IMR-90 (cell line): ENCODE measurements around the gene ACOT7. TPM values are rescaled to one million over a fixed set of nuclear protein-coding genes. Genes with fewer than 3 reads are reported as not detected.

Experiments used
- ATAC-seq: fragments of 200-7000 bp; cut with Tn5 transposase; 2 replicates; pipeline ENCODE4 v1.9.1; 2020; ENCODE audit warnings: low read depth, mild to moderate bottlenecking, moderate library complexity
- BruUV-seq: library from RNA; stranded (reverse); fragments of 400-500 nt; replicated peaks from 2 replicates; lab custom pipeline; 2021; lab: Mats Ljungman, UMichigan
- CTCF ChIA-PET: fragments of 300-600 bp; formaldehyde crosslinking; extraction: SDS; loops from one replicate; lab custom pipeline; 2021; ENCODE audit warnings: antibody characterized with exemption; lab: Yijun Ruan, JAX
- POLR2A ChIA-PET: fragments of 300-600 bp; sonication (Branson Sonifier 250); formaldehyde crosslinking; loops from one replicate; lab custom pipeline; 2022; ENCODE audit warnings: antibody characterized with exemption; ENCODE audit not compliant: unreplicated experiment; lab: Charles Lee
- DNase-seq: peaks from one replicate; pipeline ENCODE4 v3.0.0; 2013
- H2AFZ ChIP-seq: replicated peaks from 2 replicates; pipeline ENCODE3; 2013; ENCODE audit warnings: low read length, mild to moderate bottlenecking; ENCODE audit not compliant: poor library complexity
- H2AK5ac ChIP-seq: 2 replicates; pipeline ENCODE4 v1.6.1; 2013; ENCODE audit warnings: low read depth, low read length, inconsistent platforms
- H2AK9ac ChIP-seq: replicated peaks from 2 replicates; pipeline ENCODE3; 2013; ENCODE audit warnings: mild to moderate bottlenecking, low read depth, low read length, moderate library complexity; ENCODE audit not compliant: poor library complexity
- H2BK120ac ChIP-seq: 2 replicates; pipeline ENCODE4 v1.6.1; 2013; ENCODE audit warnings: low read depth, low read length, inconsistent platforms
- H2BK15ac ChIP-seq: 3 replicates; pipeline ENCODE4 v1.6.1; 2013; ENCODE audit warnings: low read depth, low read length, inconsistent platforms
- H2BK20ac ChIP-seq: 2 replicates; pipeline ENCODE4 v1.6.1; 2013; ENCODE audit warnings: low read depth, mild to moderate bottlenecking, inconsistent platforms, low read length, moderate library complexity
- H2BK5ac ChIP-seq: 2 replicates; pipeline ENCODE4 v1.6.1; 2013; ENCODE audit warnings: mild to moderate bottlenecking, low read depth, low read length, inconsistent platforms; ENCODE audit not compliant: poor library complexity, severe bottlenecking
- H3K14ac ChIP-seq: replicated peaks from 2 replicates; pipeline ENCODE4 v1.6.1; 2013; ENCODE audit warnings: low read depth, low read length, inconsistent platforms
- H3K18ac ChIP-seq: 2 replicates; pipeline ENCODE4 v1.6.1; 2013; ENCODE audit warnings: low read depth, low read length, control low read depth
- H3K23ac ChIP-seq: 2 replicates; pipeline ENCODE4 v1.6.1; 2013; ENCODE audit warnings: low read depth, low read length, inconsistent platforms
- H3K27ac ChIP-seq: 2 replicates; pipeline ENCODE4 v1.5.1; 2013; ENCODE audit warnings: mild to moderate bottlenecking, control low read depth, low read length; ENCODE audit not compliant: insufficient read depth
- H3K27me3 ChIP-seq: 2 replicates; pipeline ENCODE4 v1.6.1; 2013; ENCODE audit warnings: low read length; ENCODE audit not compliant: control insufficient read depth, insufficient read depth
- H3K36me3 ChIP-seq: 2 replicates; pipeline ENCODE4 v1.6.1; 2013; ENCODE audit warnings: low read length, mixed read lengths; ENCODE audit not compliant: control insufficient read depth, insufficient read depth
- H3K4ac ChIP-seq: 2 replicates; pipeline ENCODE4 v1.6.1; 2013; ENCODE audit warnings: low read depth, low read length, inconsistent platforms
- H3K4me1 ChIP-seq: 2 replicates; pipeline ENCODE4 v1.6.1; 2013; ENCODE audit warnings: low read length, mixed read lengths; ENCODE audit not compliant: control insufficient read depth, insufficient read depth
- H3K4me2 ChIP-seq: 2 replicates; pipeline ENCODE4 v1.6.1; 2013; ENCODE audit warnings: low read depth, mild to moderate bottlenecking, control low read depth, low read length, moderate library complexity
- H3K4me3 ChIP-seq: 2 replicates; pipeline ENCODE4 v1.5.1; 2013; ENCODE audit warnings: low read depth, mild to moderate bottlenecking, control low read depth, low read length, moderate library complexity; ENCODE audit not compliant: insufficient read depth
- H3K56ac ChIP-seq: 2 replicates; pipeline ENCODE4 v1.6.1; 2013; ENCODE audit warnings: low read length, inconsistent platforms; ENCODE audit not compliant: insufficient read depth; ENCODE audit errors: extremely low read depth
- H3K79me1 ChIP-seq, 2 experiments: 2 replicates each; pipeline ENCODE4 v1.6.1; 2013; ENCODE audit warnings: low read length in 2 of 2, inconsistent platforms in 1 of 2, low read depth in 1 of 2
- H3K9ac ChIP-seq: 2 replicates; pipeline ENCODE4 v1.6.1; 2013; ENCODE audit warnings: low read depth, low read length, control low read depth
- H3K9me1 ChIP-seq: 2 replicates; pipeline ENCODE4 v1.6.1; 2013; ENCODE audit warnings: low read length, inconsistent platforms; ENCODE audit not compliant: insufficient read depth
- H3K9me3 ChIP-seq: 2 replicates; pipeline ENCODE4 v1.6.1; 2013; ENCODE audit warnings: low read length; ENCODE audit not compliant: control insufficient read depth, insufficient read depth
- H4K20me1 ChIP-seq: 2 replicates; pipeline ENCODE4 v1.6.1; 2013; ENCODE audit warnings: low read length, inconsistent platforms; ENCODE audit not compliant: insufficient read depth
- H4K5ac ChIP-seq: 2 replicates; pipeline ENCODE4 v1.6.1; 2013; ENCODE audit warnings: mild to moderate bottlenecking, low read depth, low read length, control low read depth
- H4K8ac ChIP-seq, 2 experiments: 2 replicates each; pipeline ENCODE4 v1.6.1; 2013; ENCODE audit warnings: low read depth in 2 of 2, low read length in 2 of 2, control low read depth in 1 of 2, inconsistent platforms in 1 of 2
- H4K91ac ChIP-seq: 2 replicates; pipeline ENCODE4 v1.6.1; 2013; ENCODE audit warnings: low read depth, low read length, inconsistent platforms; ENCODE audit not compliant: insufficient read depth
- CEBPB ChIP-seq: IDR thresholded peaks from 2 replicates; pipeline ENCODE4 v1.6.1; 2012; ENCODE audit warnings: low read depth, low read length, improper control_type of control experiment
- MAFK ChIP-seq: IDR thresholded peaks from 2 replicates; pipeline ENCODE4 v1.6.1; 2012; ENCODE audit warnings: low read depth, low read length, improper control_type of control experiment
- SMC3 ChIP-seq: fragments of 150-350 bp; IDR thresholded peaks from 2 replicates; pipeline ENCODE4 v1.6.1; 2016; ENCODE audit warnings: low read depth, mild to moderate bottlenecking, antibody characterized with exemption, low read length, moderate library complexity
- WGBS, 2 experiments: methylation state at CpG; one replicate each; pipeline versions ENCODE4 v1.1.5 to v1.1.7; 2013; ENCODE audit warnings: missing lambda C conversion rate in 2 of 2; ENCODE audit not compliant: insufficient read length in 1 of 2; ENCODE audit errors: extremely low coverage in 2 of 2; 5-methylcytosine and 5-hydroxymethylcytosine counted together
- dilution Hi-C: fragments of 300-500 bp; cut with HindIII; formaldehyde crosslinking; loops from one replicate; pipeline ENCODE4 v1.14.3; 2018; ENCODE audit warnings: low sequenced_read_pairs; ENCODE audit not compliant: unreplicated experiment
- in situ Hi-C: fragments of 300-500 bp; cut with MboI; formaldehyde crosslinking; loops from 3 replicates; pipeline ENCODE4 v1.14.3; 2019; ENCODE audit warnings: low sequenced_read_pairs, inconsistent platforms, mixed read lengths
- intact Hi-C: fragments of 100-400 bp; cut with micrococcal nuclease; formaldehyde crosslinking; loops from 2 replicates; pipeline ENCODE4 v1.10.0; 2022
- polyA plus RNA-seq, 3 experiments: library from polyadenylated mRNA; depleted of rRNA; stranded (reverse); fragments of >200 nt; gene quantifications; 2 replicates each; pipeline ENCODE4 v1.2.3, GENCODE V29; 2012; ENCODE audit warnings: low replicate concordance in 1 of 3
- total RNA-seq: library from RNA; depleted of rRNA; stranded (reverse); fragments of >200 nt; gene quantifications from 2 replicates; pipeline ENCODE4 v1.2.3, GENCODE V29; 2012
- TF ChIP-seq, protein P1 (sequence below): conservative IDR thresholded peaks from 2 replicates; pipeline ENCODE4 v1.5.1; 2012; ENCODE audit warnings: mild to moderate bottlenecking, low read depth, low read length, improper control_type of control experiment
- TF ChIP-seq, protein P2 (sequence below): fragments of 150-350 bp; IDR thresholded peaks from 2 replicates; pipeline ENCODE4 v1.6.1; 2016; ENCODE audit warnings: low read depth, mild to moderate bottlenecking, low read length, moderate library complexity, borderline replicate concordance

Gene ACOT7
- total and polyA plus RNA-seq, 2 of the 4 experiments (the other 2 are of a cell fraction): 51.6 to 242 TPM

DNA sequence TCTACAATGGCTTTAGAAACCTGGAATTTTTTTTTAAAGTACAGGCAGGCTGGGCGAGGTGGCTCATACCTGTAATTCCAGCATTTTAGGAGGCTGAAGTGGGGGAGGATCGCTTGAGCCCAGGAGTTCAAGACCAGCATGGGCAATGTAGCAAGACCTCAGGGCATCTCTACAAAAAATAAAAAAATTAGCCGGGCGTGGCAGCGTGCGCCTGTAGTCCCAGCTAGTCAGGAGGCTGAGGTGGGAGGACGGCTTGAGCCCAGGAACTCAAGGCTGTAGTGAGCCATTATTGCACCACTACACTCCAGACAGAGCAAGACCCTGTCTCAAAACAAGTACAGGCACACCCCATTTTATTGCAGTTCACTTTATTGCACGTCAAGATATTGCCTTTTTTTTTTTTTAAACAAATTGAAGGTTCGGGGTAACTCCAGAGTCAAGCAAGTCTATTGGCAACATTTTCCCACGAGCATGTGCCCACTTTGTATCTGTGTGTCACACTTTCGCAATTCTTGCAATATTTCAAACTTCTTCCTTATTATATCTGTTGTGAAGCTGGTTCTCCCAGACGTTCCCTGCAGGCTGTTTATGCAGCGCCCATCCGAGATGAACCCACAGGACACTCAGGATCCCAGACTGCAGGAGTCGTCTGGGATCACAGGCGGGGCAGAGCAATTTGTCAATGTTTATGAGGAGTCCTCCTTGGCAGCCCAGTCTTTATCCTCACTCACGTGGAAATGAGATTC, 21.5 kb upstream of the ACOT7 start:
- H2BK120ac ChIP-seq: 0 out of 2 replicates have a peak overlapping the region, but pooled peaks have one; percentile 7
- peak overlapping the region; percentile 81 for H2AFZ ChIP-seq
- H3K9ac ChIP-seq: no peak overlapping the region
- H3K9me3 ChIP-seq: no peaks in the 10 kb centered on the region
- no peak overlapping the region for H4K91ac ChIP-seq
- DNase-seq: no peak
- peak overlapping the region; percentile 55; the same call in 1 of the 2 replicates for H2BK20ac ChIP-seq
- BruUV-seq: no TSS peak
- peak overlapping the region in 1 of 2 experiments; percentile 70; a peak in 2 of 4 replicates for H4K8ac ChIP-seq
- H3K56ac ChIP-seq: no peak overlapping the region
- peaks cover 2% of the 10 kb centered on the region for H3K4me1 ChIP-seq
- peaks cover 3% of the 10 kb centered on the region; the same call in 1 of the 2 replicates for H3K9me1 ChIP-seq
- H3K27me3 ChIP-seq: peaks cover 53% of the 10 kb centered on the region
- H2AK5ac ChIP-seq: no peak overlapping the region
- ChIA-PET CTCF (interaction anchor here (0.7 to 1.6 kb wide), 4 partner anchors 8 to 182 kb away, joined by 3 to 7 read pairs (median 3); no protein-coding TSS in a partner anchor), POLR2A (no interaction called here)
- no peak for ATAC-seq
- H3K23ac ChIP-seq: 0 out of 2 replicates have a peak overlapping the region, but pooled peaks have one; percentile 16
- in situ Hi-C loops (no loop called here), intact Hi-C loops (no loop called here), dilution Hi-C loops (no loop called here)
- no peak overlapping the region for H2BK5ac ChIP-seq
- H4K5ac ChIP-seq: peak overlapping the region; percentile 75; the same call in 1 of the 2 replicates
- WGBS, 2 experiments: 93% methylated on average over 4 of the region's 17 CpGs; no CpG with 5 or more reads in 1 of the 2 experiments
- TF ChIP-seq, protein P1, sequence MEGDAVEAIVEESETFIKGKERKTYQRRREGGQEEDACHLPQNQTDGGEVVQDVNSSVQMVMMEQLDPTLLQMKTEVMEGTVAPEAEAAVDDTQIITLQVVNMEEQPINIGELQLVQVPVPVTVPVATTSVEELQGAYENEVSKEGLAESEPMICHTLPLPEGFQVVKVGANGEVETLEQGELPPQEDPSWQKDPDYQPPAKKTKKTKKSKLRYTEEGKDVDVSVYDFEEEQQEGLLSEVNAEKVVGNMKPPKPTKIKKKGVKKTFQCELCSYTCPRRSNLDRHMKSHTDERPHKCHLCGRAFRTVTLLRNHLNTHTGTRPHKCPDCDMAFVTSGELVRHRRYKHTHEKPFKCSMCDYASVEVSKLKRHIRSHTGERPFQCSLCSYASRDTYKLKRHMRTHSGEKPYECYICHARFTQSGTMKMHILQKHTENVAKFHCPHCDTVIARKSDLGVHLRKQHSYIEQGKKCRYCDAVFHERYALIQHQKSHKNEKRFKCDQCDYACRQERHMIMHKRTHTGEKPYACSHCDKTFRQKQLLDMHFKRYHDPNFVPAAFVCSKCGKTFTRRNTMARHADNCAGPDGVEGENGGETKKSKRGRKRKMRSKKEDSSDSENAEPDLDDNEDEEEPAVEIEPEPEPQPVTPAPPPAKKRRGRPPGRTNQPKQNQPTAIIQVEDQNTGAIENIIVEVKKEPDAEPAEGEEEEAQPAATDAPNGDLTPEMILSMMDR: no peak
- TF ChIP-seq, protein P2, sequence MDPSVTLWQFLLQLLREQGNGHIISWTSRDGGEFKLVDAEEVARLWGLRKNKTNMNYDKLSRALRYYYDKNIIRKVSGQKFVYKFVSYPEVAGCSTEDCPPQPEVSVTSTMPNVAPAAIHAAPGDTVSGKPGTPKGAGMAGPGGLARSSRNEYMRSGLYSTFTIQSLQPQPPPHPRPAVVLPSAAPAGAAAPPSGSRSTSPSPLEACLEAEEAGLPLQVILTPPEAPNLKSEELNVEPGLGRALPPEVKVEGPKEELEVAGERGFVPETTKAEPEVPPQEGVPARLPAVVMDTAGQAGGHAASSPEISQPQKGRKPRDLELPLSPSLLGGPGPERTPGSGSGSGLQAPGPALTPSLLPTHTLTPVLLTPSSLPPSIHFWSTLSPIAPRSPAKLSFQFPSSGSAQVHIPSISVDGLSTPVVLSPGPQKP: no peak
- TF ChIP-seq SMC3: no peak
- no peak for TF ChIP-seq MAFK
- TF ChIP-seq CEBPB: peak; percentile 49; the same call in 1 of the 2 replicates
- no peaks in the 10 kb centered on the region; the same call in 1 of the 2 replicates for H4K20me1 ChIP-seq
- H3K18ac ChIP-seq: peak overlapping the region; percentile 82; the same call in 1 of the 2 replicates
- no peak overlapping the region for H3K4me2 ChIP-seq
- no peaks in the 10 kb centered on the region for H3K79me1 ChIP-seq
- H3K4ac ChIP-seq: peak overlapping the region; percentile 69; the same call in 1 of the 2 replicates
- H3K27ac ChIP-seq: no peak overlapping the region
- H2AK9ac ChIP-seq: no peak overlapping the region
- no peaks in the 10 kb centered on the region for H3K36me3 ChIP-seq
- H2BK15ac ChIP-seq: no peak overlapping the region
- 0 out of 2 replicates have a peak overlapping the region, but pooled peaks have one; percentile 61 for H3K14ac ChIP-seq
- no peak overlapping the region for H3K4me3 ChIP-seq
